Measurements from ENCODE around the gene MCOLN1. TPM values are rescaled to one million over a fixed set of nuclear protein-coding genes. Genes with fewer than 3 reads are reported as not detected.

The MCOLN1 gene
- total RNA-seq, 1 donor from 2014 or later = 16.5 TPM

- H3K36me3 Mint-ChIP-seq (ENCODE audit: insufficient read depth) = no peaks in the 10 kb centered on the region
- peaks cover 7% of the 10 kb centered on the region for H3K27me3 Mint-ChIP-seq
- DNase-seq (ENCODE audit: low spot score, unreplicated experiment) = no peak
- H3K9me3 Mint-ChIP-seq (ENCODE audit: low read depth) = no peaks in the 10 kb centered on the region
- no peak for TF ChIP-seq CTCF (IDR thresholded peaks at IDR 0.05; ENCODE audit: unreplicated experiment)
- no peak overlapping the region for H3K4me3 Mint-ChIP-seq (ENCODE audit: low read depth)
- H3K27ac Mint-ChIP-seq = no peak overlapping the region
- peaks cover 6% of the 10 kb centered on the region for H3K4me1 Mint-ChIP-seq (ENCODE audit: low read depth)
Measured at GRCh38 chr19:7483720-7484201, 38.7 kb upstream of the MCOLN1 start.

- H3K4me3 Mint-ChIP-seq (ENCODE audit: low read depth) = peak overlapping the region; percentile 33
- peaks cover 7% of the 10 kb centered on the region for H3K27me3 Mint-ChIP-seq
- DNase-seq (ENCODE audit: low spot score, unreplicated experiment) = no peak
- no peaks in the 10 kb centered on the region for H3K36me3 Mint-ChIP-seq (ENCODE audit: insufficient read depth)
- H3K9me3 Mint-ChIP-seq (ENCODE audit: low read depth) = no peaks in the 10 kb centered on the region
- TF ChIP-seq CTCF (IDR thresholded peaks at IDR 0.05; ENCODE audit: unreplicated experiment) = no peak
- peaks cover 6% of the 10 kb centered on the region for H3K4me1 Mint-ChIP-seq (ENCODE audit: low read depth)
- no peak overlapping the region for H3K27ac Mint-ChIP-seq
Measured at GRCh38 chr19:7486923-7487322, 35.5 kb upstream of the MCOLN1 start.

GRCh38 chr19:7488736-7489353 is 33.6 kb upstream of the MCOLN1 start, which contains the start of gene PEX11G:
TSS of gene PEX11G (minus strand) at chr19:7489035. CDS start at chr19:7489010, 25 bp downstream.
- Mint-ChIP-seq H3K4me3 (ENCODE audit: low read depth) (peak within 1 kb of the TSS; percentile 75), H3K27me3 (no peaks in the 10 kb centered on the region), H3K9me3 (ENCODE audit: low read depth) (no peaks in the 10 kb centered on the region), H3K4me1 (ENCODE audit: low read depth) (peaks cover 6% of the 10 kb centered on the region), H3K27ac (peak within 1 kb of the TSS; percentile 96), H3K36me3 (ENCODE audit: insufficient read depth) (no peaks in the 10 kb centered on the region)
- DNase-seq (ENCODE audit: low spot score, unreplicated experiment) = peak; percentile 94
- TF ChIP-seq CTCF (IDR thresholded peaks at IDR 0.05; ENCODE audit: unreplicated experiment) = no peak

- Mint-ChIP-seq H3K36me3 (ENCODE audit: insufficient read depth) (no peaks in the 10 kb centered on the region), H3K27ac (peak overlapping the region; percentile 96), H3K4me1 (ENCODE audit: low read depth) (peaks cover 9% of the 10 kb centered on the region), H3K27me3 (no peaks in the 10 kb centered on the region), H3K4me3 (ENCODE audit: low read depth) (peak overlapping the region; percentile 66), H3K9me3 (ENCODE audit: low read depth) (no peaks in the 10 kb centered on the region)
- DNase-seq (ENCODE audit: low spot score, unreplicated experiment) = no peak
- TF ChIP-seq CTCF (IDR thresholded peaks at IDR 0.05; ENCODE audit: unreplicated experiment) = no peak
Measured at GRCh38 chr19:7489609-7490044, 32.8 kb upstream of the MCOLN1 start.

- peaks cover 5% of the 10 kb centered on the region for H3K27me3 Mint-ChIP-seq
- peak overlapping the region; percentile 62 for H3K27ac Mint-ChIP-seq
- no peaks in the 10 kb centered on the region for H3K9me3 Mint-ChIP-seq (ENCODE audit: low read depth)
- no peaks in the 10 kb centered on the region for H3K36me3 Mint-ChIP-seq (ENCODE audit: insufficient read depth)
- DNase-seq (ENCODE audit: low spot score, unreplicated experiment) = no peak
- TF ChIP-seq CTCF (IDR thresholded peaks at IDR 0.05; ENCODE audit: unreplicated experiment) = no peak
- H3K4me3 Mint-ChIP-seq (ENCODE audit: low read depth) = no peak overlapping the region
- H3K4me1 Mint-ChIP-seq (ENCODE audit: low read depth) = peaks cover 9% of the 10 kb centered on the region
Measured at GRCh38 chr19:7492142-7492541, 30.3 kb upstream of the MCOLN1 start.

Data from progenitor cell of endocrine pancreas (in vitro differentiated cells).